Fibroblast of skin of scalp (primary cell): ENCODE results near the gene KIAA0586.
"Not testable (repeated sequence)": the region's sequence is repeated elsewhere in the genome, so short reads cannot be mapped to it uniquely, and the experiment has no call there.

Source experiments
- DNase-seq: peaks from one replicate; pipeline ENCODE4 v3.0.0-alpha.2; 2013

The KIAA0586 gene

DNA sequence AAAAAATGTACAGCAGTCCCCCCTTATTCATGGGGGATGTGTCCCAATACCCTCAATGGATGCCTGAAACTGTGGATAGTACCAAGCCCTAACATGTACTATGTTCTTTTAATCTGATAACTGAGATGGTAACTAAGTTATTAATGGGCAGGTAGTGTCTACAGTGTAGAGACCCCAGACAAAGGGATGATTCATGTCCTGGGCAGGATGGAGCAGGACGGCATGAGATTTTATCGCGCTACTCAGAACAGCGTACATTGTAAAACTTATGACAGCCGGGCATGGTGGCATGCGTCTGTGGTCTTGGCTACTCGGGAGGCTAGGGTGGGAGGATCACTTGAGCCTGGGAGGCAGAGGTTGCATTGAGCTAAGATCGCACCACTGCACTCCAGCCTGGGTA, 37.1 kb downstream of the KIAA0586 start:
- DNase-seq, result no peak

DNA sequence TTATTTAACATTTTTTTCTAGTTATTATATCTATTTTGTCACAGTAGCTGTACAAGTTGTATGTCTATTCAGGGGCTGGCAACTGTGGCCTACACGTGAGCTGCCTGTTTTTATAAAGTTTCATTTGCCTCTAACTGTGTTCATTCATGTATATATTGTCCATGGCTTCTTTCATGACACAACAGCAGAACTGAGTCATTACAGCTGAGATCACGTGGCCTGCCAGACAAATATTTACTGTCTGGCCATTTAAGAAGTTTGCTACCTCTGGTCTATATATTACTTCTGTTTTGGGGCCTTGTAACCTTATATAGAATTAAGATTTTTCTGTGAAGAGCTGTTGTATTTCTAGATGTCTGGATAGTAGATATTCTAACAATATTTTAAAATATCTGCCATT, 37.9 kb downstream of the KIAA0586 start:
- DNase-seq, result peak; percentile 3

DNA sequence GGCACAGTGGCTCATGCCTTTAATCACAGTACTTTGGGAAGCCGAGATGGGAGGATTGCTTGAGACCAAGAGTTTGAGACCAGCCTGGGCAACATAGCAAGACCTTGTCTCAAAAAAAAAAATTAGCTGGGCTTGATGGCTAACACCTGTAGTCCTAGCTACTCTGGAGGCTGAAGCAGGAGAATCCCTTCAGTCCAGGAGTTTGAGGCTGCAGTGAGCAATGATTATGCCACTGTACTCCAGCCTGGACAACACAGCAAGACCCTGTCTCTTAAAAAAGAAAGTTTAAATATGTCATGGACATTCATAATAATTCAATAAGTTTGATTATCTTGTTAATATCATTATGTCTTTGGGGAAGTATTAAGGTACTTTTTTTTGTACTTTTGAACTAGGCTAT, 38.9 kb downstream of the KIAA0586 start:
- DNase-seq, result no peak

DNA sequence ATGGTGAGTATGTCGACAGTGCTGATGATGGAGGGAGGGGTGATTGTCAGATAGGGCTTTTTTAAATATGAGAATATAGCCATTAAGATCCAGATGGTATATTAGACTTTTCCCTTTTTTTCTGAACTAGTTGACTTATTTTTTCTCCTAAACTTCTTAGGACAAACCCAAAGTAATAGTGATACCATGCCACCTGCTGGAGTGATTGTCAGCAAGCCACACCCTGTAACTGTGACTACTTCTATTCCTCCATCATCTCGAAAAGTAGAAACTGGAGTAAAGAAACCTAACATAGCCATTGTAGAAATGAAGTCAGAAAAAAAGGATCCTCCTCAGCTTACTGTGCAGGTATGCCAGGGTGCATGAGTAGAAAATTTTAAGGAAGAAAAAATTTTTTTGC, 40.1 kb downstream of the KIAA0586 start:
- no peak for DNase-seq

DNA sequence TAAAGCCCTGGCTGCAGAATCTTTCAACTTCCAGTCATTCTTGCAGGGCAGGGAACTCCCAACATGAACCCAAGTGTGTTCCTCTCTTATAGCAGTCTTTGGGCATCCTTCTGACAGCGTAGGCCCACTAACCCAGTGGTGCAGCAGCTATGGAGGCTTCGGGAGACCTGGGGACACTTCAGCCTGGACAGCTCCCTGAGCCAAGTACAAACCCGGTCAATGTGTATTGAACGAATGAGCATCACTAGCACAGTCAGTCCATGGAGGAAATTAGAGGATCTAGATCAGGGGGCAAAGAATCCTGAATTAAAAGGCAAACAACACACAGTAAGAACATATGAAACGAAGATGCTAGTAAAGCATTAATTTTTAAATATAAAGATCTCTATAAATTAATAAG, 41.8 kb downstream of the KIAA0586 start:
- DNase-seq, result no peak

DNA sequence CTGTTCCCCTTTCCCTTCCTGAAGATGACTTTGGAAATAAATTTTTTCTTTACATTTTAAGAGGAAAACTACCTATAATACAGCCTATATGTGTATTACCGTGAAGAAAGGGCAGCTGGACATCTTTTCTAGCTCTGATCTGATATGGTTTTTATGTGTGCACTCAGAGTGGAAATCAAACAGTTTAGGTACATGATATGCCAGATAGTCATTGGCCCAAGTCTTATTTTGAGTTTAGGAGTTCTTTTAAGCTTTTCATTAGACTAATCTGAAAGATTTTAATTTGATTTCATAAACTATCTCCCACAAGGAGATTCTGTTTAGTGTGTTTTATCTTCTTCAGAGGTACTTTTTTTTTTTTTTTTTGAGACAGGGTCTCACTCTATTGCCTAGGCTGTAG, 48.8 kb downstream of the KIAA0586 start:
- no peak for DNase-seq

DNA sequence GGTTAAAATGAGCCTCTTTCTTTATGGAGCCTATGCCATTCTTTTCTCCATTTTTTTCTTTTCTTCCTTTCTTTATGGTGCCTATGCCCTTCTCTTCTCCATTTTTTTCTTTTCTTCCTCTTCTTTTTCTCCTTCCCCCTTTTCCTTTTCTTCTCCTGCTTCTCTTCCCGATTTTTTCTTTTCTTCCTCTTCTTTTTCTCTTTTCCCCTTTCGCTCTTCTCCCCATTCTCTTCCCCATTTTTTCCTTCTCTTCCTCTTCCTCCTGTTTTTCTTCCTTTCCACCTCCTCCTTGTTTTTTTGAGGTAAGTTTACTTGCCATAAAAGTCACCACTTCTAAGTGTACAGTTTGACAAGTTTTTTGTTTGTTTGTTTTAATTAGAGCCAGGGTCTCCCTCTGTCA, 50.1 kb downstream of the KIAA0586 start:
- DNase-seq, result no peak

DNA sequence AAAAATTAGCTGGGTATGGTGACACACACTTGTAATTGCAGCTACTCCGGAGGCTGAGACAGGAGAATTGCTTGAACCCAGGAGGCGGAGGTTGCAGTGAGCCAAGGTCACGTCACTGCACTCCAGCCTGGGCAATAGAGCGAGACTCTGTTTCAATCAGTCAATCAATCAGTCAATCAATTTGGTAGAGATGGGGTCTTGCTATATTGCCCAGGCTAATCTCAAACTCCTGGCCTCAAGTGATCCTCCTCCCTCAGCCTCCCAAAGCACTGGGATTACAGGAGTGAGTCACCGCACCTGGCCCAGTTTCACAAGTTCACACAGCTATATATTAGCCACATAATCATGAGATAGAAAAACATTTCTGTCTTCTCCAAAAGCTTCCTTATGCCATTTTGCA, 50.8 kb downstream of the KIAA0586 start:
- DNase-seq, result not testable (repeated sequence)

DNA sequence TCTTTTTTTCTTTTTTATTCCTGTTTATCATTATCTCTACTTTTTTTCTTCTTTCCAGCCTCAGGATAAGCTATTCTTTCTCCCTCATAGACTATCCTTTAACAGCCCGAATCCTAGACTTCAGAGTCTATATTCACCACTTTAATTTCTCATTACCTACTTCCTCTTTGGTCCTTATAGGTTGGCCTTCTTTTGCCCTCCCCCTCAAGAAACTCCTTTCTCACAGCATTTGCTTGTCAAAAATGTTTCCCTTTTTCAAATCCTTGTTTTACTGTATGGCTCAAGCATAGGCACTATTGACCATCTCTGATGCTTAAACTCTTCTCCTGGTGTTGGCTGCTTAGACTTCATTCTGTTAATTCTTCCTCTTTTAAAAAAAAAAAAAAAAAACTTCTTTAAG, 52.5 kb downstream of the KIAA0586 start:
- DNase-seq, result no peak

DNA sequence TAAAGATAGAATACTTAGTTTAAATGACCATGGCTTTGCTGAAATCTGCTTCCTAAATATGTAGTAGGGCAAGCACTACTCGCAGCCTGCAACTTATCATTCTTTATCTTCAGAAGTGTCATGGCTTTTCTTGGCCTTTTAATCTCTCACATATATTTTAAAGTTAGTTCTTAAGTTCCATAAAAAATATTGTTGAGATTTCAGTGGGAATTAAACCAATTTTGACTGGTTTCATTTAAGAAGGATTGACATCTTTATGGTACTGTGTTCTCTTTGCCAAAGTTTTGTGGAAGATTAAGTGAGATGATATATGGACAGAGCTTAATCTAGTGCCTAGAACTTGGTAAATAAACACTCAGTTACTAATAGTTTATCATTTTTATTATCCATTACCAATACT, 56.7 kb downstream of the KIAA0586 start:
- no peak for DNase-seq

DNA sequence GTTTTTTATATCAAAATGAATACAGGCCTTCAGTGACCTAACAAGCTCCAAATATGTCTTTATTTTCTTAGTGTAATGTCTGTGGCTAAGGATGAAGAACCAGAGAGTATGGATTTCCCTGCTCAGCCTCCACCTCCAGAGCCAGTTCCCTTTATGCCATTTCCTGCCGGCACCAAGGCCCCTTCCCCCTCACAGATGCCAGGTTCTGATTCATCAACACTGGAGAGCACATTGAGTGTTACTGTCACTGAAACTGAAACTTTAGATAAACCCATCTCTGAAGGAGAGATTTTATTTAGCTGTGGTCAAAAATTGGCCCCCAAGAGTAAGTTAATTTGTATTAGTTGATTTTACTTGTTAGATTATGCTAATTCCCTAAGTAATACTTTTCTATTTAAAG, 61.0 kb downstream of the KIAA0586 start:
- peak; percentile 51 for DNase-seq

DNA sequence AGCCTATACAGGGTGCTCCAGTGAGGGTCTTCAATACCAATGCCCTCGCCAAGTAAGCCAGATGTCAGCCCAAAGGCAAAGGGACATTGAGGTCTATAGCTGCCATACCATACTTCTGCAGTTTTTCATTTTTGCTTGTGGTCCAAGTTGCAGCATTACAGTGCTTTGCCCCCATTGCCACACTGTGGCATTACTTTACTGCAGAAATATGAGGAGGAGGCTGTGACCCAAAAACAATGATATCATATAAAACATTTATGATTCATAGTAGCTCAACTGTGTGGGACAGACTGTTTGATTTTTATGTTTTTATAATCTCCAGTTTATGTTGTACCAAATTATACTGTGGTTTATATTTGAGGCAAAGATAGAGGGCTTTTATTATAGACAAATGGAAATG, 64.1 kb downstream of the KIAA0586 start:
- peak; percentile 50 for DNase-seq

DNA sequence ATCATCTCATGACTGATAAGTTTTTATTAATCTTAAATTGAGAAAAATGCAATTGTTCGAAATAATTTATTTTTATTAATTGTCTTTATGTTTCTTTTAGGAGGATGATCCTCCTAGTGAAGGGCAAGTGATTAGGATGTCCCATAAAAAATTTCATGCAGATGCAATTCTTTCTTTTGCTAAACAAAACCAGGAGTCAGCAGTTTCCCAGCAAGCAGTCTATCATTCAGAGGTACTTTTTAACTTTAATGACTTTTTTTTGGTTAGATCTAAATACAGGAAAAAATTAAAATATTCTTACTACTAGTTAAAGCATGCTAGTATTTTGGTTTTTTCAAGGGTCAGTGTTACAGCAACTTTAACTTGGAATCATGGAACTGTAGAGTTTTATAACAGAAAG, 64.5 kb downstream of the KIAA0586 start:
- DNase-seq, result no peak

DNA sequence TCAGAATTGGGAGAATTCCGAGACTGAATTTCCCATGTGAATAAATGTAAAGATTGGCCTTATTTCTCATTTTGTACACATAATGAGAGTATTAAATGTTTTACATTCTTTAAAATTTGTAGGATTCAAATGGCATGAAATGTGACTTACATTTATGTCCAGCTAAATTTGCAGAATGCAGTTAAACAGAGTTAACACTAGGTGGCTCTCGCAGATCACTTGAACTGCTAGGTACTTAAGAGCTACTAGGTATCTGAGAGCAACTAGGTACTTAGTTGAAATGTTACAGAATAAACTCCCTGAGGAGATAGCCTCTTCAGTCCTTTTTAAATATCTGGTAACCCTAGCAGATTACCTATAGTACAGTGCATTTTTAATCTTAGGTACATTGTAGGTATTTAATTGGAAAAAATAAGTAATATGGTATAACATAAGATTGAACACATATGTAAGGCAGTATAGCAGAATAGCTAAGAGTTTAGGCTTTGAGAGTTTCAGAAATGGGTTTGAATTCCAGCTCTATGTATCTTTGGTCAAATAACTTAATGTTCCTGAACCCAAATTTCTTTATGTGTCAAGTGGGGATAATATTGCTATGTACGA, 73.8 kb downstream of the KIAA0586 start:
- peak; percentile 70 for DNase-seq

DNA sequence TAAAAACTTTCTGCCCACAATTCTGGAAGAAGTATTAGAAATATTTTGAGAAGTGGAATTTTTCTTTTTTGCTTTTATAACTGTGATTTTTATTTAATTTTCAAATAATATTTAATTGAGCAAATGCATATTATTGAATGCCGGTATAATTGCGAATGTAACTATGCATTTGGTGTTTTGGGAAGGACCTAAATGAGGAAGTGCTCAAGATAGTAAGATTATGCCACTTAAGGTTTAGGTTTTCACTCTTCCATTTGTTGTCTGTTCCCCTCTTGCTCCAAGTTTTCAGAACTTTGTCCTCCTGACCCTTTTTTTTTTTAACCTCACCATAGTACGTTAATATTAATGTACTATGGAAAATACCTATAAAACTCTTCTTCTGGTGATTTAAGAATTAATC, 85.8 kb downstream of the KIAA0586 start:
- DNase-seq, result no peak

DNA sequence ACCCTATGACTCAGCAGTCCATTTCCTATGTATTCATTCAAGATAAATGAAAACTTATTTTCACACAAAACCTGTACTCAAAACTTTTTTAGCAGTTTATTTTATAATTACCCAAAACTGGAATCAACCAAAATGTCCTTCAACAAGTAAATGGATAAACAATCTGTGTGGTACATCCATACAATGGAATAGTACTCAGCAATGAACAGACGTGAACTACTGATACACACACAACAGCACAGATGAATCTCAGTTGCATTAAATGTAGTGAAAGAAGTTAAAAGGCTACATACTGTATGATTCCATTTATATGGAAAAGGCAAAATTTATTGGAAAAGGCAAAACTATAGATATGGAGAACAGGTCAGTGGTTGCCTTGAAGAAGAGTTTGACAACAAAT, 90.1 kb downstream of the KIAA0586 start:
- DNase-seq, result no peak

DNA sequence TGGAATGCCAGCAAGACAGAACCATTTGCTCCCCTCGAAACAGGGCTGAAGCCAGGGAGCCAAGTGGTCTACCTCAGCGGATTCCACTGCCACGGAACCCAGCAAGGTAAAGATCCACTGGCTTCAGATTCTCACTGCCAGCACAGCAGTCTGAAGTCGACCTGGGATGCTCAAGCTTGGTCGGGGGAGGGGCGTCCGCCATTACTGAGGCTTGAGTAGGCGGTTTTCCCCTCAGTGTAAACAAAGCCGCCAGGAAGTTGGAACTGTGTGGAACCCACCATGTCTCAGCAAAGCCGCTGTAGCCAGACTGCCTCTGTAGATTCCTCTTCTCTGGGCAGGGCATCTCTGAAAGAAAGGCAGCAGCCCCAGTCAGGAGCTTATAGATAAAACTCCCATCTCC, 98.2 kb downstream of the KIAA0586 start:
- not testable (repeated sequence) for DNase-seq

DNA sequence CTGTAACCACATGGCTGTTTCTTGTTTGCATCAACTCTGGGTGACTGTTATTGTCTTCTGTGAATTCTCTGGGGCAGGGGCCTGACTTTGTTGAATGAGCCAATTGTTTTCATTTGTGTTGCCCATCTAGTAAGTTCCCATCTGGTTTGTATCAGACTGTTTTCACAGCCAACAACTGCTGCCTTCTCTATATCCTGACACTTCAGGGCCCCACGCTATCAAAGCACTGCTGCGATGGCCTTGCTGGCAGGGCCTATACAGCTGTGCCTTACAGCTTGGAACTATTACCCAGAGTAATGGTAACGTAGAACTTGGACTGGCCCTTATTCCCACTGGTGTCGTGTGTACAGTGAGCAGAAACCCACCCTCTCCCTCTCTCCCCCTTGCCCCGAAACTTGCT, 105.9 kb downstream of the KIAA0586 start:
- DNase-seq, result peak; percentile 58

DNA sequence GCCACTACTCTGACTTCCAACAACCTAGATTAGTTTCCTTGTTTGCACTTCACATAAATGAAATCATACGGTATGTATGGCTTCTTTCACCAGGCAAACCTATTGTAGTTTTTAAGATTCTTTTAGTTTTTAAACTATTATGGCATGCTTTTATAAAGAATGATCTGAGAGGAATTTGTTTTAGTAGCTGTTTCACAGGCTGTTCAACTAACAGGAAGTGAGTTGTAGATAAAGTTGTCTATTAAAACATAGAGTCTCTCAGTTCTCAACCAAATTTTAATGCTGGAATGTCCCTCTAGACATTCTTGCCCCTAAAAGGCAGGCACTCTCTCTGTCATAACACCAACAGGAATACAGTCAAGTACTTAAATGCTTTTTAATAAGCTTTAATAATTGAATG, 107.5 kb downstream of the KIAA0586 start:
- peak; percentile 70 for DNase-seq

DNA sequence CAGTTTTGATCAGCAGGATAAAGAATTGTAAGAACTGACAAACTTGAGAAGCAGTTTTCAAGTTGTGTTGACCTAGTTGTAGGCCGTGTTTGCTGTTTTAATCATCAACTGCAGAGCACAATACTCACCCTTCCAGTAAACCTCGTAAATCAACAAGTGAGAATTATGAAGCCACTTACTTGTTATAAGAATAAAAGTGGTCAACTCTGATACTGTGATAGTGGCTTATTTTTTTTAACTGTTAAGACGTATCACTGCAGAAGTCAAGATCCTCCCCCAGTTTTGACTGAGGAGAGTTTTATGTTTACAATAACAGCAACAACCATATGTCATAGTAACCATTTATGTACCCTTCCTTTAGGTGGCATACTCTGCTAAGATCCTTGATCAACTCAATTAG, 109.5 kb downstream of the KIAA0586 start:
- no peak for DNase-seq

DNA sequence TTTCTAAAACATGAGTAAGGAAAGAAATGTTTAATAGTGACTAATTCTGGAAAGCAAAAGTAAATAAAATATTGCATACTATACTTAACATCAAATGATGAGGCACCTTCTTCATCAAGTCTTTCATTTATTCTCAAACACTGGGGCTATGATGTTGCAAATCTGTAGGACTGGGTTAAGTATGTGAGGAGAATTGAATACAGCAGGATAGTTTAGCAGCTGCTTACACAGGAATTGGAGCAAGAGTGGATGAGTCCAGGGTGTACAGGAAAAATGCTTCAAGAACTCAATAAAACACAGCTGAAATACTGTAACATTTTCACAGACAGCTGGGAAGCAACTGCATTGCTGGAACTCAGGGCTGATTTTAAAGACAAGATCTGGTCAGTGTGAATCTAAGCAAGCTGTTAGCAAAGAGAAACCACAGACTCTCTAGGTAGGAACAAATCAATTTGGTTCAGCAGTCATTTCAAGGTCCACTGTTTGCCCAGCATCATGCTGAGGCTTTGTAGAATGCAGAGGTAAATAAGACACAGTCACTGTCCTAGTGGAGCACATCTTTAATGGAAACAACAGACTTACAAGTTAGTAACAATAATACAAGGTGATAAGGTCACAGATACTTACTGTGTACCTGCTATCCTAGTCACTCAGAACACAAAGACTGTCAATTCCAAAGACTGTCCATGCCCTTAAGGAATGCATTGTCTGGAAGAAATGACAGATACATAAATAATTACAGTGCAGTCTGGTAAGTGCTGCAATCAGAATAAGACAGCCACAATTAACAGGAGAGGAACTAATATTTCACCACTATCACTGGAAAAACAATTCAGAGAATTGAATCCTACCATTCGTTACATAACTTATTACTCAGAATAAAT, 113.5 kb downstream of the KIAA0586 start:
- DNase-seq, result no peak

DNA sequence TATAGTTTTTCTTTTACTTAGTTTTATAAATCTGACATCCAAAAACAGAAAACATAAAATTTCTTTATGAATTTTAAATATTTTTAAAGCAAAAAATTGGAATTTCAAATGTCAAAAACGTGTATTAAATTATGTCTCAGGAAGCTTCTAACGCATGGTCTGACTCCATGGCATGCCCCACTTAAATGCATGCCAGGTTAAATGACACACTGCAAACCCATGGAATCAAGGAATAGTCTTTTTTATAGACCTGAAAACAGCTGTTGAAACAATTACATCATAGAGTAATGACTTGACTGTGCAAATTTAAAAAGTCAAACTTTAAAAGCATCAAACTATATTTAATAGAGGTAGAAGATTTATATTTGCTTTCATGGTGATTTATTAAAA, 114.1 kb downstream of the KIAA0586 start:
- no peak for DNase-seq

DNA sequence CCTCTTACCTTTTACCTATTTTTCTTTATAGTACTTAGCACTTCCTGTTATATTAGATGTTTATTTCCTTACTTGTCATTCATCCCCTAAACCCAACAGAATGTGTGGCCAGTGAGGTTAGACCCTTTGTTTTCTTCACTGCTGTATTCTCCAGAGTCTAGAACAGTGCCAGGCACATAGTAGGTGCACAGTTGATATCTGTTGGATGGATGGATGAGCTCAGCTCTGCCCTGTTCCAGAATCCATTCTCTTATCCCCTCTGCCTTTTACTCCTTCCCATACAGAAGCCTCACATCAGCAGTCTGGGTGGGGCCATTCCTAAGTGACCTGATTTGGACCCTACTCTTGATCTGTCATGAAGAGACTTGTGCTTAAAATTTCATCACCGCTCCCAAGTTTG, 115.7 kb downstream of the KIAA0586 start:
- no peak for DNase-seq

DNA sequence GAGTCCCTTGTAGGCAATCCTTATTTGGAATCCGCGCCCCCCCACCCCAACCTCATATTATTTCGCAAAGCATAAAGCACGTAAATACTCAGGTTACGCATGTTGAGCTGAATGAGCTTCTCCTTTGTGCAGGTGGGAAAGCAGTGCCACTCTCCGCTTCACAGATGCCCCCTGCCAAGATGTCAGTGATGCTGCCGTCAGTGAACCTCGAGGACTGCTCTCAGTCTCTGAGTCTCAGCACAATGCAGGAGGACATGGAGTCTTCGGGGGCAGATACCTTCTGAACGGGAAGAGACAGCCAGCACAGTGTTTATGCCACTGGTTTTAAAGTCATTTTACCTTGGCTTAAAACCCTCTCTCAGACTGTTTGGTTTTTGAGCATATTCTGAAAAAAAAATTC, 120.1 kb downstream of the KIAA0586 start:
- DNase-seq, result no peak
